BE2C (cell line): ENCODE data around the gene EHMT2.
A peak's percentile ranks its signal among the peaks of the same experiment; 100 is the strongest.

Experiments used
- DNase-seq: peaks from one replicate; pipeline ENCODE4 v3.0.0-alpha.2; 2020
- H3K27me3 ChIP-seq: fragments of 250-450 bp; sonication (Bioruptor Pico); 2 replicates; pipeline ENCODE4 v1.5.1; 2020; ENCODE audit warnings: mild to moderate bottlenecking
- H3K36me3 ChIP-seq: fragments of 250-450 bp; sonication (Bioruptor Pico); 2 replicates; pipeline ENCODE4 v1.5.1; 2020; ENCODE audit warnings: mild to moderate bottlenecking
- H3K4me1 ChIP-seq: fragments of 250-450 bp; sonication (Bioruptor Pico); 2 replicates; pipeline ENCODE4 v1.5.1; 2020
- H3K4me3 ChIP-seq: 2 replicates; pipeline ENCODE4 v1.5.1; 2011; ENCODE audit warnings: low read depth, low read length
- H3K9me3 ChIP-seq: fragments of 250-450 bp; sonication (Bioruptor Pico); 2 replicates; pipeline ENCODE4 v1.5.1; 2020
- CTCF ChIP-seq: IDR thresholded peaks from 2 replicates; pipeline ENCODE4 v1.5.1; 2012; ENCODE audit warnings: mild to moderate bottlenecking, low read depth, low read length

The EHMT2 gene

GRCh38 chr6:31831350-31832215 is 65.9 kb downstream of the EHMT2 start:
- DNase-seq: no peak
- Histone ChIP-seq H3K27me3 (no peaks in the 10 kb centered on the region), H3K4me3 (peak overlapping the region; percentile 86; the same call in 1 of the 2 replicates), H3K36me3 (peaks cover 10% of the 10 kb centered on the region), H3K4me1 (0 out of 2 replicates have a peak, but pooled peaks cover under 1% of the 10 kb centered on the region), H3K9me3 (no peaks in the 10 kb centered on the region)
- no peak for TF ChIP-seq CTCF

- Histone ChIP-seq H3K27me3 (no peaks in the 10 kb centered on the region), H3K4me3 (peak overlapping the region; percentile 86), H3K9me3 (no peaks in the 10 kb centered on the region), H3K36me3 (peaks cover 4% of the 10 kb centered on the region), H3K4me1 (peaks cover 4% of the 10 kb centered on the region; the same call in 1 of the 2 replicates)
- DNase-seq: no peak
- TF ChIP-seq CTCF: no peak
These were observed 66.6 kb downstream of the EHMT2 start for GRCh38 chr6:31830886-31831335.
